GM18907 (cell line): Measurements from ENCODE around the gene HSF5.
"Not testable (repeated sequence)": the region's sequence is repeated elsewhere in the genome, so short reads cannot be mapped to it uniquely, and the experiment has no call there.

Experiments
- ATAC-seq: cut with Tn5 transposase; IDR thresholded peaks from one replicate; pipeline ENCODE4 v1.9.1; 2021; ENCODE audit warnings: mild to moderate bottlenecking, moderate library complexity; ENCODE audit not compliant: unreplicated experiment

HSF5 gene

GRCh38 chr17:58516644-58517377 lies 28.6 kb upstream of the HSF5 start:
- no peak for ATAC-seq

- ATAC-seq, result no peak
Observed at GRCh38 chr17:58515286-58515685, 27.1 kb upstream of the HSF5 start.

GRCh38 chr17:58514770-58515157 lies 26.6 kb upstream of the HSF5 start:
- ATAC-seq, result no peak

GRCh38 chr17:58513965-58514769 lies 26.0 kb upstream of the HSF5 start, which contains the start of gene MTMR4:
MTMR4 (minus strand) TSS chr17:58514638; CDS start chr17:58514407, 231 bp downstream.
- no peak for ATAC-seq

- no peak for ATAC-seq
Observed at GRCh38 chr17:58513267-58513964, 25.2 kb upstream of the HSF5 start.

GRCh38 chr17:58510075-58510474 lies 21.9 kb upstream of the HSF5 start:
- ATAC-seq, result no peak

- ATAC-seq, result no peak
Observed at GRCh38 chr17:58508341-58509067, 20.3 kb upstream of the HSF5 start.

- ATAC-seq, result no peak
Observed at GRCh38 chr17:58507123-58507634, 19.0 kb upstream of the HSF5 start.

GRCh38 chr17:58506354-58507080 lies 18.3 kb upstream of the HSF5 start:
- no peak for ATAC-seq

- ATAC-seq, result peak; percentile 80
Observed at GRCh38 chr17:58504826-58505351, 16.7 kb upstream of the HSF5 start.

GRCh38 chr17:58503866-58504265 lies 15.7 kb upstream of the HSF5 start:
- no peak for ATAC-seq

GRCh38 chr17:58503134-58503533 lies 14.9 kb upstream of the HSF5 start:
- not testable (repeated sequence) for ATAC-seq

GRCh38 chr17:58501451-58501850 lies 13.2 kb upstream of the HSF5 start:
- no peak for ATAC-seq

- ATAC-seq, result no peak
Observed at GRCh38 chr17:58498177-58498828, 10.1 kb upstream of the HSF5 start.

GRCh38 chr17:58493506-58493905 lies 5.3 kb upstream of the HSF5 start:
- no peak for ATAC-seq

- ATAC-seq, result no peak
Observed at GRCh38 chr17:58492238-58493121, 4.3 kb upstream of the HSF5 start.

GRCh38 chr17:58491510-58492045 lies 3.4 kb upstream of the HSF5 start:
- ATAC-seq, result no peak

- ATAC-seq, result no peak
Observed at GRCh38 chr17:58488428-58488890, 251 bp upstream of the HSF5 start.
